WTC11 (cell line): Measurements from ENCODE around the gene ZNF77.

ENCODE experiments used
- MAX ChIP-seq: sonication (generic); formaldehyde crosslinking; IDR thresholded peaks from 2 replicates; pipeline ENCODE4 v1.8.0; 2022; ENCODE audit warnings: mild to moderate bottlenecking, missing genetic modification reagents
- ZNF396 ChIP-seq: fragments of 250-450 bp; sonication (Bioruptor Pico); IDR thresholded peaks from 2 replicates; pipeline ENCODE4 v1.8.0; 2021; ENCODE audit warnings: mild to moderate bottlenecking, moderate library complexity, borderline replicate concordance

GRCh38 chr19:2977746-2978138 is 33.0 kb upstream of the ZNF77 start:
- TF ChIP-seq ZNF396 (no peak), MAX (CRISPR knock-in tag) (no peak)
